GM12864 (cell line): ENCODE results near the gene RPL13A.

Source experiments
- DNase-seq: peaks from one replicate; pipeline ENCODE4 v3.0.0-alpha.2; 2011; ENCODE audit warnings: low read depth
- H3K4me3 ChIP-seq: 2 replicates; pipeline ENCODE4 v1.5.1; 2011; ENCODE audit warnings: mild to moderate bottlenecking, low read depth, low read length, control low read depth
- TF ChIP-seq, protein P1 (sequence below): IDR thresholded peaks from 2 replicates; pipeline ENCODE4 v1.5.1; 2011; ENCODE audit warnings: low read depth, mild to moderate bottlenecking, moderate library complexity, low read length, control low read depth, inconsistent platforms; ENCODE audit errors: missing control alignments

Gene RPL13A

GRCh38 chr19:49487277-49488045 lies at the start of gene RPL13A:
RPL13A (plus strand) TSS chr19:49487608; CDS start chr19:49487630, 22 bp downstream.
- peak within 1 kb of the TSS; percentile 95 for H3K4me3 ChIP-seq
- TF ChIP-seq, protein P1, sequence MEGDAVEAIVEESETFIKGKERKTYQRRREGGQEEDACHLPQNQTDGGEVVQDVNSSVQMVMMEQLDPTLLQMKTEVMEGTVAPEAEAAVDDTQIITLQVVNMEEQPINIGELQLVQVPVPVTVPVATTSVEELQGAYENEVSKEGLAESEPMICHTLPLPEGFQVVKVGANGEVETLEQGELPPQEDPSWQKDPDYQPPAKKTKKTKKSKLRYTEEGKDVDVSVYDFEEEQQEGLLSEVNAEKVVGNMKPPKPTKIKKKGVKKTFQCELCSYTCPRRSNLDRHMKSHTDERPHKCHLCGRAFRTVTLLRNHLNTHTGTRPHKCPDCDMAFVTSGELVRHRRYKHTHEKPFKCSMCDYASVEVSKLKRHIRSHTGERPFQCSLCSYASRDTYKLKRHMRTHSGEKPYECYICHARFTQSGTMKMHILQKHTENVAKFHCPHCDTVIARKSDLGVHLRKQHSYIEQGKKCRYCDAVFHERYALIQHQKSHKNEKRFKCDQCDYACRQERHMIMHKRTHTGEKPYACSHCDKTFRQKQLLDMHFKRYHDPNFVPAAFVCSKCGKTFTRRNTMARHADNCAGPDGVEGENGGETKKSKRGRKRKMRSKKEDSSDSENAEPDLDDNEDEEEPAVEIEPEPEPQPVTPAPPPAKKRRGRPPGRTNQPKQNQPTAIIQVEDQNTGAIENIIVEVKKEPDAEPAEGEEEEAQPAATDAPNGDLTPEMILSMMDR: no peak
- DNase-seq: peak; percentile 98

DNA sequence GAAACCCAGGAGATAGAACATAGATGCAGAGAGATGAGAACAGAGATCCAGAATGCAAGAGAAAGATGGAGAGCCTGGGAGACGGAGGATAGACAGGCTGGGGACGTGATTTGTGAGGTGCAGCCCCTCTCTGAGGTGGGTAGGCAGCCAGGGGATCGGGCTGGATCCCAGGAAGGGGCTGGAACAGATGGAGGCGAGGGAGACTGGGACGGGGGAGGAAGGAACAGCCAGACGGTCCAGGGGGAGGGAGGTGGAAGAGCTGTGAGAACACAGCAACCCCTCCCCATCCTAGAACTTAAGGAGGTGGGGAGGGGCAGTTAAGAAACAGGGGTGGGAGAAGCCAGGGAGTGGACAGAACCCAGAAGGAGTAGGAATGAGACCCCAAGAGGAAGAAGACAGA lies 49.1 kb upstream of the RPL13A start:
- TF ChIP-seq, protein P1: no peak
- H3K4me3 ChIP-seq: no peak overlapping the region
- no peak for DNase-seq

- TF ChIP-seq, protein P1: no peak
- no peak overlapping the region for H3K4me3 ChIP-seq
- DNase-seq: no peak
These were observed 47.6 kb upstream of the RPL13A start for GRCh38 chr19:49439836-49440235.

GRCh38 chr19:49440439-49441209 lies 46.8 kb upstream of the RPL13A start:
- H3K4me3 ChIP-seq: no peak overlapping the region
- TF ChIP-seq, protein P1: no peak
- no peak for DNase-seq

GRCh38 chr19:49441210-49441959 lies 46.0 kb upstream of the RPL13A start, which contains the start of gene SLC17A7:
SLC17A7 (minus strand) TSS chr19:49441527; CDS start chr19:49441379, 148 bp downstream.
- H3K4me3 ChIP-seq: no peak within 1 kb of the TSS; the same call in 1 of the 2 replicates
- TF ChIP-seq, protein P1: no peak
- no peak for DNase-seq

- TF ChIP-seq, protein P1: no peak
- DNase-seq: no peak
- no peak overlapping the region for H3K4me3 ChIP-seq
These were observed 45.5 kb upstream of the RPL13A start for GRCh38 chr19:49441960-49442350.
